Inferior parietal cortex (tissue), 1 donor: ENCODE results near the gene KRTAP4-12.
"Not testable (repeated sequence)": the region's sequence is repeated elsewhere in the genome, so short reads cannot be mapped to it uniquely, and the experiment has no call there.

Experiments
- DNase-seq: peaks from one replicate; pipeline ENCODE4 v3.0.0-alpha.2; 2016; ENCODE audit errors: extremely low spot score

Gene KRTAP4-12

DNA sequence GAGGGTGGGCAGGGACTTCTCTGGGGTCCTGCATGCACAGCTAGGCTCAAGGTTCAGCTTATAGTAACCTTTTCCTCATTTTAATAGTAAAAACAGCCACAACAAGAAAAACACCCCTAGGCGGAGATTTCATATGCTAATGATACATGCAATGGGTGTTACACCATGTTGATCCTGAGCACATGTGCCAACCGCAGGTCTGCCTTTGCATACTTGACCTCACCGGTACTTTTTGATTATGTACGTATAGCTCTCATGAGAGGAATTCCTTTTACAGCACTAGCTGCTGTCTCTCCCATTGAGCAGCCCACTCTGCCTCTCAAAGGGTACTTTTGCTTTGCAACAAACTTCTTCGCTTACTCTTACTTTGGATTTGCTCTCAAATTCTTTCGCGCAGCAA lies 27.9 kb downstream of the KRTAP4-12 start:
- DNase-seq, result no peak

GRCh38 chr17:41088760-41089352 lies 35.1 kb downstream of the KRTAP4-12 start:
- DNase-seq, result not testable (repeated sequence)

GRCh38 chr17:41084100-41084856 lies 39.7 kb downstream of the KRTAP4-12 start, which contains the start of gene KRTAP4-7:
KRTAP4-7 (plus strand) TSS chr17:41084150; CDS start chr17:41084207, 57 bp downstream.
- DNase-seq, result not testable (repeated sequence)

DNA sequence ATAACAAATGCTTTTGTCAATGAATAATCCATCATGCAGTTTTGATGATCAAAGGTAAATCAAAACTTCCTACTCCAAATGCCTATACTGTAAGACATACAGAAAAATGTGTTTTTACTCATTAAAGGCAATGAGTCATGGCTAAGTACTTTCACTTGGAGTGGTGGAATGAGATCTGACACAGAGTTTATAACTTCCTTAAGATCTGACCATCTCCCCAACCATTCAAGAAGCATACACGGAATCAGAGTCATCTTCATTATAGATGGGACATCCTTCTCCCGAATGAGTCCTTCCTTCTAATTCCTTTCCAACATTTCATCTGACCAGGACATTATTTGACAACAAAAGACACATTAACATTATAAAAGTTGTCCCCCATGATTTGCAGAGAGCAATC lies 40.6 kb downstream of the KRTAP4-12 start:
- DNase-seq, result not testable (repeated sequence)

- DNase-seq, result no peak
Measured at GRCh38 chr17:41082626-41083025, 41.4 kb downstream of the KRTAP4-12 start.

GRCh38 chr17:41076788-41077187 lies 47.2 kb downstream of the KRTAP4-12 start:
- no peak for DNase-seq

DNA sequence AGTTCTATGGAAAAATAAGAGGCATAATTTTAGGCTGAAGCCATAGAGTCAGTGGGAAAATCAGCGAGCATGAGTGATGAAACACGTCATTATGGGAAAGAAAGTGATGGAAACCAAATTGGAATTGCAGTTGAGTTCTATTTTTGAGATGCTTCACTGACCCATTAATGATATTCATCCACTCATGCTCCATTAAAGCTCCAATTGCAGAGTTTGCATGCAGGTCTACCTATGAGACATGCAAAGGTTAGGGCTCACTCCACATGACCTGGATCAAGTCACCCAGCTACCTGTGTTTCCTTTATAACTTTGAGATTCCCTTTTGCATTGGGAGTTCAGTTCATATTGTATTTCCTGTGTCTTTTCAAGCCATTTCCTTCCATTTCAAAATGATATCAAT lies 50.3 kb downstream of the KRTAP4-12 start:
- DNase-seq, result no peak
